Measurements from ENCODE around the gene HSDL2. TPM values are rescaled to one million over a fixed set of nuclear protein-coding genes. Genes with fewer than 3 reads are reported as not detected.

Gene HSDL2
- total and polyA plus RNA-seq, 10 of the 15 experiments (the other 5 are each of a cell fraction or from before 2014, with no cell fraction given) = 20.9 to 46.1 (median 27.0) TPM

- TF ChIP-seq STAT1 (conservative IDR thresholded peaks at IDR 0.05) (no peak), POU2F2 (IDR thresholded peaks at IDR 0.05; ENCODE audit: borderline replicate concordance, low read depth, low read length) (peak; percentile 11; the same call in 1 of the 3 replicates), SMARCA5 (IDR thresholded peaks at IDR 0.05) (peak; percentile 34; the same call in 1 of the 2 replicates), SKIL (IDR thresholded peaks at IDR 0.05; ENCODE audit: low read depth, poor library complexity, severe bottlenecking) (no peak)
Observed at GRCh38 chr9:112332977-112333638, 46.8 kb upstream of the HSDL2 start, which contains the start of gene PTBP3 (continued).

GRCh38 chr9:112333639-112334431, 46.1 kb upstream of the HSDL2 start:
- Histone ChIP-seq H2AFZ (ENCODE audit: control insufficient read depth, low read depth, low read length) (peak overlapping the region; percentile 86), H3K9me3 (replicated peaks; ENCODE audit: control insufficient read depth, insufficient read depth, low read length) (no peaks in the 10 kb centered on the region), H4K20me1 (ENCODE audit: control insufficient read depth, insufficient read depth) (no peaks in the 10 kb centered on the region), H3K4me1 (ENCODE audit: control insufficient read depth, insufficient read depth, low read length) (peaks cover 4% of the 10 kb centered on the region; the same call in 1 of the 2 replicates), H3K79me2 (ENCODE audit: control insufficient read depth, insufficient read depth, low read length) (peaks cover 41% of the 10 kb centered on the region), H3K27me3 (replicated peaks in 1 of 2; ENCODE audit: control insufficient read depth in 2 of 2, insufficient read depth in 2 of 2, low read length in 1 of 2) (no peaks in the 10 kb centered on the region), H3K4me3 (peak overlapping the region; percentile 94), H3K27ac (ENCODE audit: control insufficient read depth, insufficient read depth) (peak overlapping the region; percentile 77), H3K36me3 (ENCODE audit: control insufficient read depth in 2 of 2, insufficient read depth in 2 of 2, low read length in 1 of 2) (no peaks in the 10 kb centered on the region), H3K9ac (ENCODE audit: control insufficient read depth, insufficient read depth, low read length) (peak overlapping the region; percentile 88), H3K4me2 (ENCODE audit: control insufficient read depth, insufficient read depth) (peak overlapping the region; percentile 95)
- in situ Hi-C loops (cut with MboI) = no loop called here
- CTCF ChIA-PET = interaction anchor here (0.8 to 0.9 kb wide), 2 partner anchors 236 to 240 kb away, joined by 3 read pairs; no protein-coding TSS in a partner anchor
- TSS peak; percentile 90 for BruUV-seq (replicated peaks)
- RAD21 ChIA-PET (ENCODE audit: unreplicated experiment) = interaction anchor here (0.8 to 2.1 kb wide), 8 partner anchors 46 to 240 kb away, joined by 3 to 14 read pairs (median 4); partner anchors contain the start of gene HSDL2
- DNase-seq (ENCODE audit: low read depth, low spot score) (peak; percentile 57), ATAC-seq (peak; percentile 80), FAIRE-seq (no peak)
- POLR2A ChIA-PET = interaction anchor here (1.7 kb wide), 1 partner anchor 46 kb away, joined by 7 read pairs; the partner anchor contains the start of gene HSDL2
- under 1% methylated on average over 16 of the region's 72 CpGs for WGBS (ENCODE audit: insufficient coverage, insufficient replicate concordance, low lambda C conversion rate, missing lambda C conversion rate)
- intact Hi-C loops (cut with micrococcal nuclease; ENCODE audit: unreplicated experiment) = loop anchor here (1.0 to 5.0 kb wide), 7 partner anchors 43 to 437 kb away; partner anchors contain the start of gene UGCG
- SMC1A ChIA-PET (ENCODE audit: uncharacterized antibody, unreplicated experiment) = interaction anchor here (3.2 kb wide), 1 partner anchor 240 kb away, joined by 7 read pairs; no protein-coding TSS in a partner anchor
- TF ChIP-seq KDM1A (IDR thresholded peaks at IDR 0.05; ENCODE audit: borderline replicate concordance) (no peak), SPI1 (IDR thresholded peaks at IDR 0.05; ENCODE audit: borderline replicate concordance, insufficient read depth, low read depth, low read length) (no peak), TARDBP (IDR thresholded peaks at IDR 0.05; ENCODE audit: borderline replicate concordance) (no peak), BRCA1 (IDR thresholded peaks at IDR 0.05; ENCODE audit: low read depth, low read length) (no peak), PAX8 (IDR thresholded peaks at IDR 0.05) (0 out of 2 replicates have a peak, but pooled peaks have one; percentile 49), EGR1 (IDR thresholded peaks at IDR 0.05; ENCODE audit: borderline replicate concordance in 1 of 2, low read depth in 2 of 2, low read length in 2 of 2) (peak in 1 of 2 experiments; percentile 76; a peak in 1 of 3 replicates), IKZF2 (IDR thresholded peaks at IDR 0.05) (peak; percentile 27 to 29; a peak in 2 of 4 replicates), ZNF384 (IDR thresholded peaks at IDR 0.05; ENCODE audit: borderline replicate concordance, low read depth, low read length) (no peak), GATAD2B (conservative IDR thresholded peaks at IDR 0.05; ENCODE audit: low read depth) (peak; percentile 12; the same call in 1 of the 2 replicates), SMC3 (IDR thresholded peaks at IDR 0.05; ENCODE audit: borderline replicate concordance, low read length) (peak; percentile 44; the same call in 1 of the 2 replicates), RB1 (IDR thresholded peaks at IDR 0.05; ENCODE audit: borderline replicate concordance) (no peak), FOXM1 (IDR thresholded peaks at IDR 0.05; ENCODE audit: low read depth, low read length) (0 out of 2 replicates have a peak, but pooled peaks have one; percentile 56), RCOR1 (conservative IDR thresholded peaks at IDR 0.05; ENCODE audit: low read depth, low read length) (no peak), EED (IDR thresholded peaks at IDR 0.05; ENCODE audit: low read depth) (peak; percentile 67), SMARCA5 (IDR thresholded peaks at IDR 0.05) (no peak), MYC (IDR thresholded peaks at IDR 0.05; ENCODE audit: insufficient read depth, insufficient read length, insufficient replicate concordance, low read length, severe bottlenecking) (no peak)
